DMS153 treated with DMSO at 0.1 percent for 48 hours (cell line): ENCODE measurements around the gene PARP2.

Experiments
- DNase-seq: peaks from one replicate; lab custom pipeline; 2025; ENCODE audit not compliant: unreplicated experiment; lab: John Stamatoyannopoulos, UW

Gene PARP2

DNA sequence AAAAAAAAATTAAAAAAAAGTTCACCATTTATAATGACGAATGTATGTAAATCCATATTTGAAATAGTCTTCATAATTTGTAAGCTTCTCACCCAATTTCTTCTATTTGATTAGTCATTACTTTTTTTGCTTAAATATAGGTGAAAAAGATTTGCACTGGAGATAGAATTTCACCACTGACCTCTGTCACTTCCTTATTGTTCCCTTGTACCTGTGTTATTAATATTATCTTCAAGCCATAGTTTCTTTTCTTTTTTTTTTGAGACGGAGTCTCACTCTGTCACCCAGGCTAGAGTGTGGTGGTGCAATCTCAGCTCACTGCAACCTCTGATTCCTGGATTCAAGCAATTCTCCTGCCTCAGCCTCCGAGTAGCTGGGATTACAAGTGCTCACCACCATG lies 54.1 kb downstream of the PARP2 start:
- DNase-seq, result no peak

DNA sequence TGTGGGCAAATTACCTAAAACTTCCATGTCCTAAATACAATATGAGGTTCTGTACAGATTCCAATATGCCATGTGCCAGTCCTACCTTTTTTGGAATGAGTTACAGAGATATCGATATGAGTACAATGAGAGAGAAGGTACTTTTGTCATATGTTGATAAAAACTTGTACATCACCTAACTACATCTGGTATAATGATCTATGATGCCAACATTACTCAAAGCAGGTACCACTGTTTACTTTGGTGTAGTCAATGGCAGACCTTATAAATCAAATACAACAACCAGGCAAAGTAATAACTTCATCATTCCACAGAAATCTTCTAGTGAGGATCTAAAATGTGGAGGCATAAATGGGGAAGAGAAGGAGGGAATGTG lies 57.1 kb downstream of the PARP2 start:
- no peak for DNase-seq

DNA sequence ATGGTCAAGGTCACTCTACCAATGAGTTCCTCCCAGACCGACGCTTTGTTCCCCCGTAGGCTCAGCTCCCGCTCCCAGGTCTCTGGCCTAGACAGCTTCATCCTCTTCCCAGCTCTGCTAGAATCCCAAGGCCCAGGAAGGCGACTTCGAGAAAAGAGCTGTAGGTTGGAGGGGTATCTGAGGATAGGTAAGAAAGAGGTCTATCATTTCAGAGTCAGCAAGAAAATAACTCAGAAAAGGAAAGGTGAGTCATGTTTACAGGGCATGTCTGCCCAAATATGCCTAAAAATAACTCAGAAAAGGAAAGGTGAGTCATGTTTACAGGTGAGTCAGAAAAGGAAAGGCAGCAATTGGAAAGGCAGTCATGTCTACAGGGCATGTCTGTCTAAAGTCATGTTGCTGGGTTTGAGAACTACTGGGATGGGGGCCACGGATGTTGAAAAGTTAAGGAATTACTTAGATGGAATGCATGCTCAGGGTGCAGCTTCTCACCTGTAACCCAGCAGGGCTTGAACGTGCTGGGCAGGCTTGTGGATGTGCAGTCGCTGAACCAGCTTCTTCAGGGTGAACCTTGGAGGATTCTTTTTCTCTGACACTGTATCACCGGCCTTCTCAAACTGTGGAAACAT lies 57.6 kb downstream of the PARP2 start:
- no peak for DNase-seq

DNA sequence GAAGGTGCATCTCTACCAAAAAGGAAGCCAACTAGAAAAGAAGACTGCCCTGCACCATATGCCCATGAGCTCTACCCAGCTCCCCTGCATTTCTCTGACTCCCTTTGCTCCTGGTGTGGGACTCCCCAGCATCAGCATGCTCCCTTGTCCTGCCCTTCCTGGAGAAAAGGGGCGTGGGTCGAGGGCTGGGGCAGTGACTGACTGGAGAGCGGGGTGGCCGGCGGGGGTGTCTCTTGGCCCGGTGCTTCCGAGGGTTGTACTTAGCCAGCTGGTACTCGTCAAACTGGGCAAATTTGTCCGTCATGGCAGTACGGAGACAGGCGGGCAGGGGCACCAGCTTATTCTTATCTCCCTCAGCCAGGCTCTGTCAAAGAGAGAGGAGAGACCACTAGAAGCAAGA lies 60.1 kb downstream of the PARP2 start:
- DNase-seq, result no peak
